ENCODE results near the gene SMAP1.

The SMAP1 gene

DNA sequence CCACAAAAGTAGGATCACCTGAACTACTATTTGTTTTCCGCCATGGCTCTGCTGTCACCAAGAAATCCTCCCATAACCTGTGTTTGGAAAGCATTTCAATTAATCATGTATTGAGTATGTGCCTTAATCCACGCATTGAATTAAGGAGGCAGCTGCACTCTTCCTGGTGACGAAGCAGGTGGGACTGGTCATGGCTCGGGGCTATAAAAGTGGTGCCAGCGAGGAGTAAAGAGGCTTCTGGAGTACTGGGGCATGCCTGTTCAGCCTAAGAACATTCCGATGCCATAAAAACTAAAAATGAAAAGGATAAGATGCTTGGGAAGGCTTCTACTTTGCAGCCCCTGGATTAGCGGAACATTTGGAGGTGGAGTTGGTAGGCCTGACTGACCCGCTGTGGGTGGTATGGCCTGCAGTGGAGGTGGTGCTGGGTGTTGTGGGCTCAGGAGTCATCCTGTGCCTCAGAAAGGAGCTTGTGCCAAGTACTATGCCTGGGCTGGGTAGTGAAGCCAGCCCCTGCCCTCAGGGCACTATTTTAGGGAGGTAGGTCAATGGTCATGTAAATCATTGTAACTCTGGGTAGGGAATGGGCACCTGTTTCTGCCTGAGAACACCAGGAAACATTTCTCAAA lies 178.6 kb downstream of the SMAP1 start:
- no peaks in the 10 kb centered on the region for H3K9me3 Mint-ChIP-seq
- TF ChIP-seq CTCF (IDR thresholded peaks at IDR 0.05) = no peak
- H3K4me1 Mint-ChIP-seq = no peaks in the 10 kb centered on the region
- no peaks in the 10 kb centered on the region for H3K36me3 Mint-ChIP-seq (ENCODE audit: low read depth)
- DNase-seq = no peak
- H3K27ac Mint-ChIP-seq = no peak overlapping the region
- H3K27me3 Mint-ChIP-seq (ENCODE audit: low read depth, poor library complexity) = no peaks in the 10 kb centered on the region
- H3K4me3 Mint-ChIP-seq = no peak overlapping the region

GRCh38 chr6:70847106-70848084 lies 179.7 kb downstream of the SMAP1 start:
- H3K27ac Mint-ChIP-seq = no peak overlapping the region
- H3K4me3 Mint-ChIP-seq = no peak overlapping the region
- H3K36me3 Mint-ChIP-seq (ENCODE audit: low read depth) = no peaks in the 10 kb centered on the region
- no peaks in the 10 kb centered on the region for H3K4me1 Mint-ChIP-seq
- no peaks in the 10 kb centered on the region for H3K9me3 Mint-ChIP-seq
- no peak for TF ChIP-seq CTCF (IDR thresholded peaks at IDR 0.05)
- H3K27me3 Mint-ChIP-seq (ENCODE audit: low read depth, poor library complexity) = no peaks in the 10 kb centered on the region
- DNase-seq = no peak

DNA sequence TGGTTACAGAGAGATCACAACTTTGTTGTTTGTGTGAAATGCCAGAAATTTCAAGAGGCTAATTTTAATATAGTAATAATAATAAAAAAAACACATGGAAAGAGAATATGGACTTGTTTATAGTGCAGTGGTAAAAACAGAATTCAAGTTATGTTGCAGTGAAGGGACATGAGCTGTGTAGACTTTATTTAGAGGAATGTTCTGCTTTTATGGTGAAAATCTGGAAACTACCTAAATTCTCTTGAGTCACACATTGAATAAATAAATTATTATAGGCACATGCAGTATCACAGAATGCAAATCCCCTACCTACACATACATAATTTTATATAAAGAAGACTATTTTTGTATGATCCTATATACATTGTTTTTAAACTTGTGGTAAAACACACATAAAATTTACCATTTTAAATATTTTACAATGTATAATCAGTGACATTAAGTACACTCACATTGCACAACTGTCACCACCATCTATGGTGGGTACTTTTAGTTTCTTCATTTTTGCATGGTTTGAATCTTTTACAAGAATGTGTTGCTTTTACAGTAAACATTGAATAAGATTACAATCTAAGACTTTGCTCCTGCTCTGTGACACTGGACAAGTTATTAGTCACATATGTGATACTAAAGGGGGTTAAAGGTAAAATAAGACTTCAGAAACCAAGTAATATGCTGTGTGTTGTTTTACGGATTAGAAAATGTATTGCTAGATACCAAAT lies 181.8 kb downstream of the SMAP1 start:
- no peaks in the 10 kb centered on the region for H3K27me3 Mint-ChIP-seq (ENCODE audit: low read depth, poor library complexity)
- H3K4me1 Mint-ChIP-seq = no peaks in the 10 kb centered on the region
- no peaks in the 10 kb centered on the region for H3K36me3 Mint-ChIP-seq (ENCODE audit: low read depth)
- H3K4me3 Mint-ChIP-seq = no peak overlapping the region
- no peak for DNase-seq
- no peak overlapping the region for H3K27ac Mint-ChIP-seq
- TF ChIP-seq CTCF (IDR thresholded peaks at IDR 0.05) = no peak
- no peaks in the 10 kb centered on the region for H3K9me3 Mint-ChIP-seq

- H3K27ac Mint-ChIP-seq = no peak overlapping the region
- no peaks in the 10 kb centered on the region for H3K36me3 Mint-ChIP-seq (ENCODE audit: low read depth)
- H3K9me3 Mint-ChIP-seq = no peaks in the 10 kb centered on the region
- TF ChIP-seq CTCF (IDR thresholded peaks at IDR 0.05) = no peak
- H3K4me1 Mint-ChIP-seq = no peaks in the 10 kb centered on the region
- no peak for DNase-seq
- H3K27me3 Mint-ChIP-seq (ENCODE audit: low read depth, poor library complexity) = no peaks in the 10 kb centered on the region
- no peak overlapping the region for H3K4me3 Mint-ChIP-seq
Observed at GRCh38 chr6:70852667-70853246, 185.1 kb downstream of the SMAP1 start.

GRCh38 chr6:70857387-70858077 lies 189.8 kb downstream of the SMAP1 start:
- Mint-ChIP-seq H3K27me3 (ENCODE audit: low read depth, poor library complexity) (no peaks in the 10 kb centered on the region), H3K4me3 (no peak overlapping the region), H3K27ac (no peak overlapping the region), H3K9me3 (no peaks in the 10 kb centered on the region), H3K36me3 (ENCODE audit: low read depth) (no peaks in the 10 kb centered on the region), H3K4me1 (no peaks in the 10 kb centered on the region)
- no peak for TF ChIP-seq CTCF (IDR thresholded peaks at IDR 0.05)
- no peak for DNase-seq
